Central memory CD8-positive, alpha-beta T cell (primary cell): ENCODE measurements around the gene MROH9.

ENCODE experiments used
- ATAC-seq: fragments of 150-1000 bp; cut with Tn5 transposase; replicated peaks from 2 replicates; pipeline ENCODE4 v1.10.0; 2022; ENCODE audit warnings: mild to moderate bottlenecking, moderate FRiP score, moderate number of reproducible peaks; ENCODE audit not compliant: poor library complexity, severe bottlenecking; ENCODE audit errors: extremely low read depth
- DNase-seq, 2 donors: peaks; one replicate each; pipeline ENCODE4 v3.0.0; 2021; ENCODE audit warnings: low spot score in 2 of 2
- H3K27ac Mint-ChIP-seq: one replicate; pipeline ENCODE4 v1.8.0; 2022; ENCODE audit warnings: low read depth, mild to moderate bottlenecking, moderate library complexity, mixed read lengths
- H3K27me3 Mint-ChIP-seq: one replicate; pipeline ENCODE4 v1.8.0; 2022; ENCODE audit warnings: mixed read lengths
- H3K36me3 Mint-ChIP-seq: one replicate; pipeline ENCODE4 v1.8.0; 2022; ENCODE audit warnings: mild to moderate bottlenecking, moderate library complexity, mixed read lengths; ENCODE audit not compliant: insufficient read depth
- H3K4me1 Mint-ChIP-seq: one replicate; pipeline ENCODE4 v1.8.0; 2022; ENCODE audit warnings: mixed read lengths
- H3K4me3 Mint-ChIP-seq: one replicate; pipeline ENCODE4 v1.8.0; 2022; ENCODE audit warnings: mild to moderate bottlenecking, moderate library complexity, mixed read lengths
- H3K9me3 Mint-ChIP-seq: one replicate; pipeline ENCODE4 v1.8.0; 2022; ENCODE audit warnings: mixed read lengths

The MROH9 gene

GRCh38 chr1:171061425-171062143, 126.2 kb downstream of the MROH9 start:
- DNase-seq (no peak), ATAC-seq (no peak)
- Mint-ChIP-seq H3K27ac (no peak overlapping the region), H3K4me3 (no peak overlapping the region), H3K27me3 (no peaks in the 10 kb centered on the region), H3K36me3 (no peaks in the 10 kb centered on the region), H3K9me3 (peaks cover 11% of the 10 kb centered on the region), H3K4me1 (no peaks in the 10 kb centered on the region)

- no peak overlapping the region for H3K4me3 Mint-ChIP-seq
- DNase-seq (no peak), ATAC-seq (no peak)
- no peaks in the 10 kb centered on the region for H3K4me1 Mint-ChIP-seq
- H3K27ac Mint-ChIP-seq, result no peak overlapping the region
- peaks cover 4% of the 10 kb centered on the region for H3K9me3 Mint-ChIP-seq
- no peaks in the 10 kb centered on the region for H3K36me3 Mint-ChIP-seq
- peaks cover 10% of the 10 kb centered on the region for H3K27me3 Mint-ChIP-seq
These were observed 127.6 kb downstream of the MROH9 start for GRCh38 chr1:171062902-171063301.

GRCh38 chr1:171075041-171075440, 139.7 kb downstream of the MROH9 start:
- Mint-ChIP-seq H3K27me3 (peaks cover 15% of the 10 kb centered on the region), H3K4me1 (no peaks in the 10 kb centered on the region), H3K36me3 (no peaks in the 10 kb centered on the region), H3K4me3 (no peak overlapping the region), H3K9me3 (no peaks in the 10 kb centered on the region), H3K27ac (no peak overlapping the region)
- DNase-seq, result no peak
- ATAC-seq, result no peak

- H3K36me3 Mint-ChIP-seq, result no peaks in the 10 kb centered on the region
- H3K4me3 Mint-ChIP-seq, result no peak overlapping the region
- DNase-seq (no peak), ATAC-seq (no peak)
- H3K4me1 Mint-ChIP-seq, result no peaks in the 10 kb centered on the region
- peaks cover 35% of the 10 kb centered on the region for H3K27me3 Mint-ChIP-seq
- H3K27ac Mint-ChIP-seq, result no peak overlapping the region
- H3K9me3 Mint-ChIP-seq, result no peaks in the 10 kb centered on the region
These were observed 146.0 kb downstream of the MROH9 start for GRCh38 chr1:171081314-171081753.

GRCh38 chr1:171081763-171082201, 146.4 kb downstream of the MROH9 start:
- DNase-seq, result no peak
- no peak overlapping the region for H3K4me3 Mint-ChIP-seq
- H3K4me1 Mint-ChIP-seq, result no peaks in the 10 kb centered on the region
- H3K9me3 Mint-ChIP-seq, result no peaks in the 10 kb centered on the region
- H3K27me3 Mint-ChIP-seq, result peaks cover 35% of the 10 kb centered on the region
- H3K36me3 Mint-ChIP-seq, result no peaks in the 10 kb centered on the region
- no peak for ATAC-seq
- H3K27ac Mint-ChIP-seq, result no peak overlapping the region

GRCh38 chr1:171082606-171083005, 147.3 kb downstream of the MROH9 start:
- no peak for ATAC-seq

GRCh38 chr1:171083222-171083621, 147.9 kb downstream of the MROH9 start:
- H3K36me3 Mint-ChIP-seq, result no peaks in the 10 kb centered on the region
- DNase-seq (no peak), ATAC-seq (no peak)
- H3K27ac Mint-ChIP-seq, result no peak overlapping the region
- peaks cover 31% of the 10 kb centered on the region for H3K27me3 Mint-ChIP-seq
- H3K9me3 Mint-ChIP-seq, result no peaks in the 10 kb centered on the region
- H3K4me1 Mint-ChIP-seq, result no peaks in the 10 kb centered on the region
- no peak overlapping the region for H3K4me3 Mint-ChIP-seq

More at GRCh38 chr1:171082606-171083005, 147.3 kb downstream of the MROH9 start:
- DNase-seq, result no peak
- H3K27me3 Mint-ChIP-seq, result peaks cover 31% of the 10 kb centered on the region
- H3K9me3 Mint-ChIP-seq, result no peaks in the 10 kb centered on the region
- no peak overlapping the region for H3K4me3 Mint-ChIP-seq
- no peaks in the 10 kb centered on the region for H3K4me1 Mint-ChIP-seq
- H3K36me3 Mint-ChIP-seq, result no peaks in the 10 kb centered on the region
- no peak overlapping the region for H3K27ac Mint-ChIP-seq

GRCh38 chr1:171084091-171084490, 148.8 kb downstream of the MROH9 start:
- no peak for ATAC-seq
- Mint-ChIP-seq H3K4me1 (no peaks in the 10 kb centered on the region), H3K4me3 (no peak overlapping the region), H3K9me3 (no peaks in the 10 kb centered on the region), H3K36me3 (no peaks in the 10 kb centered on the region), H3K27me3 (peaks cover 31% of the 10 kb centered on the region), H3K27ac (no peak overlapping the region)
- DNase-seq, result no peak

- Mint-ChIP-seq H3K4me1 (no peaks in the 10 kb centered on the region), H3K9me3 (no peaks in the 10 kb centered on the region), H3K4me3 (no peak overlapping the region), H3K27me3 (peaks cover 31% of the 10 kb centered on the region), H3K36me3 (no peaks in the 10 kb centered on the region), H3K27ac (no peak overlapping the region)
- DNase-seq (no peak), ATAC-seq (no peak)
These were observed 149.5 kb downstream of the MROH9 start for GRCh38 chr1:171084870-171085269.

- no peak overlapping the region for H3K27ac Mint-ChIP-seq
- ATAC-seq (no peak), DNase-seq (no peak)
- H3K9me3 Mint-ChIP-seq, result no peaks in the 10 kb centered on the region
- H3K36me3 Mint-ChIP-seq, result no peaks in the 10 kb centered on the region
- H3K4me3 Mint-ChIP-seq, result no peak overlapping the region
- peaks cover 31% of the 10 kb centered on the region for H3K27me3 Mint-ChIP-seq
- H3K4me1 Mint-ChIP-seq, result no peaks in the 10 kb centered on the region
These were observed 152.6 kb downstream of the MROH9 start for GRCh38 chr1:171087896-171088295.

GRCh38 chr1:171090604-171091003, 155.3 kb downstream of the MROH9 start, which contains the start of gene FMO3:
Gene FMO3, plus strand, starts transcription at chr1:171090905. Its CDS starts 1,754 bp downstream, at chr1:171092659.
- H3K4me3 Mint-ChIP-seq, result no peak within 1 kb of the TSS
- H3K36me3 Mint-ChIP-seq, result no peaks in the 10 kb centered on the region
- DNase-seq (no peak), ATAC-seq (no peak)
- H3K9me3 Mint-ChIP-seq, result no peaks in the 10 kb centered on the region
- H3K4me1 Mint-ChIP-seq, result no peaks in the 10 kb centered on the region
- H3K27me3 Mint-ChIP-seq, result peaks cover 11% of the 10 kb centered on the region
- no peak within 1 kb of the TSS for H3K27ac Mint-ChIP-seq

- DNase-seq, result no peak
- no peak for ATAC-seq
- Mint-ChIP-seq H3K4me1 (no peaks in the 10 kb centered on the region), H3K36me3 (no peaks in the 10 kb centered on the region), H3K9me3 (no peaks in the 10 kb centered on the region), H3K27me3 (peaks cover 35% of the 10 kb centered on the region), H3K27ac (no peak overlapping the region), H3K4me3 (no peak overlapping the region)
These were observed 168.5 kb downstream of the MROH9 start for GRCh38 chr1:171103862-171104261.

- Mint-ChIP-seq H3K27me3 (peaks cover 29% of the 10 kb centered on the region), H3K36me3 (no peaks in the 10 kb centered on the region), H3K4me3 (no peak overlapping the region), H3K4me1 (no peaks in the 10 kb centered on the region), H3K9me3 (no peaks in the 10 kb centered on the region), H3K27ac (no peak overlapping the region)
- no peak for ATAC-seq
- no peak for DNase-seq
These were observed 172.1 kb downstream of the MROH9 start for GRCh38 chr1:171107262-171107940.
